Trophoblast cell (in vitro differentiated cells and primary cell): ENCODE data around the gene SCRT2.
A peak's percentile ranks its signal among the peaks of the same experiment; 100 is the strongest.
"Not testable (repeated sequence)": the region's sequence is repeated elsewhere in the genome, so short reads cannot be mapped to it uniquely, and the experiment has no call there.

ENCODE experiments used
- DNase-seq, 2 donors: peaks; one replicate each; pipeline ENCODE4 v3.0.0-alpha.2; 2016
- H2AFZ ChIP-seq: 2 replicates; pipeline ENCODE4 v1.6.1; 2013; ENCODE audit warnings: low read length, moderate library complexity, mild to moderate bottlenecking; ENCODE audit not compliant: insufficient read depth, poor library complexity
- H2AK5ac ChIP-seq: 2 replicates; pipeline ENCODE4 v1.6.1; 2013; ENCODE audit warnings: mild to moderate bottlenecking, low read length
- H2BK120ac ChIP-seq: 2 replicates; pipeline ENCODE4 v1.6.1; 2013; ENCODE audit warnings: low read length, mild to moderate bottlenecking, moderate library complexity; ENCODE audit not compliant: insufficient read depth, poor library complexity
- H2BK12ac ChIP-seq: 2 replicates; pipeline ENCODE4 v1.6.1; 2013; ENCODE audit warnings: mild to moderate bottlenecking, low read length, moderate library complexity
- H2BK5ac ChIP-seq: 2 replicates; pipeline ENCODE4 v1.6.1; 2013; ENCODE audit warnings: low read length, low read depth, moderate library complexity, mild to moderate bottlenecking; ENCODE audit not compliant: poor library complexity
- H3K14ac ChIP-seq: 2 replicates; pipeline ENCODE4 v1.6.1; 2013; ENCODE audit warnings: mild to moderate bottlenecking, low read length
- H3K18ac ChIP-seq: 2 replicates; pipeline ENCODE4 v1.6.1; 2013; ENCODE audit warnings: mild to moderate bottlenecking, low read length
- H3K23ac ChIP-seq: 2 replicates; pipeline ENCODE4 v1.6.1; 2013; ENCODE audit warnings: low read length
- H3K27ac ChIP-seq: 2 replicates; pipeline ENCODE4 v1.5.1; 2013; ENCODE audit warnings: low read depth, mild to moderate bottlenecking, inconsistent platforms, low read length, moderate library complexity
- H3K27me3 ChIP-seq: 2 replicates; pipeline ENCODE4 v1.6.1; 2013; ENCODE audit warnings: inconsistent platforms, mild to moderate bottlenecking, low read length, moderate library complexity; ENCODE audit not compliant: insufficient read depth
- H3K36me3 ChIP-seq, 2 experiments: 1 replicate in 1 of 2; 2 replicates in 1 of 2; pipeline ENCODE4 v1.6.1; 2013; ENCODE audit warnings: low read length in 2 of 2, mild to moderate bottlenecking in 2 of 2, moderate library complexity in 1 of 2; ENCODE audit not compliant: insufficient read depth in 2 of 2, control insufficient read depth in 1 of 2
- H3K4ac ChIP-seq: 2 replicates; pipeline ENCODE4 v1.6.1; 2013; ENCODE audit warnings: low read depth, mild to moderate bottlenecking, low read length, moderate library complexity
- H3K4me1 ChIP-seq, 2 experiments: 1 replicate in 1 of 2; 2 replicates in 1 of 2; pipeline ENCODE4 v1.6.1; 2013; ENCODE audit warnings: low read length in 2 of 2, mild to moderate bottlenecking in 2 of 2, moderate library complexity in 1 of 2; ENCODE audit not compliant: insufficient read depth in 2 of 2, control insufficient read depth in 1 of 2
- H3K4me2 ChIP-seq: 2 replicates; pipeline ENCODE4 v1.6.1; 2013; ENCODE audit warnings: inconsistent platforms, mild to moderate bottlenecking, low read length, moderate library complexity
- H3K4me3 ChIP-seq: 2 replicates; pipeline ENCODE4 v1.5.1; 2013; ENCODE audit warnings: mild to moderate bottlenecking, low read depth, low read length, inconsistent platforms
- H3K79me1 ChIP-seq: one replicate; pipeline ENCODE4 v1.6.1; 2013; ENCODE audit warnings: low read length
- H3K79me2 ChIP-seq: 2 replicates; pipeline ENCODE4 v1.6.1; 2013; ENCODE audit warnings: low read length, mild to moderate bottlenecking; ENCODE audit not compliant: control insufficient read depth, insufficient read depth, poor library complexity
- H3K9ac ChIP-seq: 2 replicates; pipeline ENCODE4 v1.6.1; 2013; ENCODE audit warnings: mild to moderate bottlenecking, low read length
- H3K9me3 ChIP-seq: 2 replicates; pipeline ENCODE4 v1.6.1; 2013; ENCODE audit warnings: low read depth, mild to moderate bottlenecking, control low read depth, inconsistent platforms, low read length; ENCODE audit not compliant: insufficient read depth
- H4K12ac ChIP-seq: 2 replicates; pipeline ENCODE4 v1.6.1; 2013; ENCODE audit warnings: low read depth, mild to moderate bottlenecking, low read length, moderate library complexity
- H4K8ac ChIP-seq: 2 replicates; pipeline ENCODE4 v1.6.1; 2013; ENCODE audit warnings: low read depth, mild to moderate bottlenecking, low read length, moderate library complexity
- H4K91ac ChIP-seq: one replicate; pipeline ENCODE4 v1.6.1; 2013; ENCODE audit warnings: low read depth, mild to moderate bottlenecking, low read length, moderate library complexity
- WGBS: extraction: QIAGEN DNeasy Blood & Tissue Kit; methylation state at CpG from one replicate; pipeline ENCODE4 v1.1.7; 2013; ENCODE audit warnings: missing lambda C conversion rate; ENCODE audit not compliant: insufficient read length, insufficient coverage; ENCODE audit errors: extremely low coverage; 5-methylcytosine and 5-hydroxymethylcytosine counted together

The SCRT2 gene

DNA sequence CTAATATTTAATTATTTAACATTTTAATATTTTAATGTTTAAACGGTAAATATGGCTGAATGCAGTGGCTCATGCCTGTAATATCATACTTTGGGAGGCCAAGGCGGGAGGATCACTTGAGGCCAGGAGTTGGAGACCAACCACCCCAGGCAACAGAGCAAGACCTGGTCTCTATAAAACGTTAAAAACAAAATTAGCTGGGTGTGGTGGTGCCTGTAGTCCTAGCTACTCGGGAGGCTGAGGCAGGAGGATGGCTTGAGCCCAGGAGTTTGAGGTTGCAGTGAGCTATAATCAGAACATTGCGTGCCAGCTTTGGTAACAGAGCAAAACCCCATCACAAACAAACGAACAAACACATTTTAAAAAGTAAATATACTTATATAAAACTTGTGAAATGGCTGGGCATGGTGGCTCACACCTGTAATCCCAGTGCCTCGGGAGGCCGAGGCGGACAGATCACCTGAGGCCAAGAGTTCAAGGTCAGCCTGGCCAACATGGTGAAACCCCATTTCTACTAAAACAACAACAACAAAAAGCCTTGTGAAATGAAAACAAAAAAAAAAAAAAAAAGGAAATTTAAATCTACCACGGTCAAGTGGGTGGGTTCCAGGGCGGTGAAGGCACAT lies 30.8 kb downstream of the SCRT2 start:
- H3K79me2 ChIP-seq, result no peaks in the 10 kb centered on the region
- H4K8ac ChIP-seq, result no peak overlapping the region
- no peak overlapping the region for H3K23ac ChIP-seq
- peaks cover 0 to 3% of the 10 kb centered on the region in 2 experiments for H3K4me1 ChIP-seq
- H3K4me3 ChIP-seq, result no peak overlapping the region
- no peaks in the 10 kb centered on the region for H3K27me3 ChIP-seq
- no peak overlapping the region for H4K91ac ChIP-seq
- H3K4ac ChIP-seq, result no peak overlapping the region
- H3K4me2 ChIP-seq, result no peak overlapping the region
- no peak overlapping the region for H2BK5ac ChIP-seq
- H3K18ac ChIP-seq, result no peak overlapping the region
- DNase-seq, result no peak
- WGBS, result no CpG with 5 or more reads among the region's 11 CpGs
- no peak overlapping the region for H3K9ac ChIP-seq
- H3K36me3 ChIP-seq, result peaks cover 13 to 20% of the 10 kb centered on the region in 2 experiments
- no peaks in the 10 kb centered on the region for H3K79me1 ChIP-seq
- no peak overlapping the region for H2BK12ac ChIP-seq
- no peak overlapping the region for H2AFZ ChIP-seq
- H4K12ac ChIP-seq, result no peak overlapping the region
- H2BK120ac ChIP-seq, result no peak overlapping the region
- H3K9me3 ChIP-seq, result peaks cover 4% of the 10 kb centered on the region
- no peak overlapping the region for H3K14ac ChIP-seq
- H2AK5ac ChIP-seq, result no peak overlapping the region
- H3K27ac ChIP-seq, result no peak overlapping the region

DNA sequence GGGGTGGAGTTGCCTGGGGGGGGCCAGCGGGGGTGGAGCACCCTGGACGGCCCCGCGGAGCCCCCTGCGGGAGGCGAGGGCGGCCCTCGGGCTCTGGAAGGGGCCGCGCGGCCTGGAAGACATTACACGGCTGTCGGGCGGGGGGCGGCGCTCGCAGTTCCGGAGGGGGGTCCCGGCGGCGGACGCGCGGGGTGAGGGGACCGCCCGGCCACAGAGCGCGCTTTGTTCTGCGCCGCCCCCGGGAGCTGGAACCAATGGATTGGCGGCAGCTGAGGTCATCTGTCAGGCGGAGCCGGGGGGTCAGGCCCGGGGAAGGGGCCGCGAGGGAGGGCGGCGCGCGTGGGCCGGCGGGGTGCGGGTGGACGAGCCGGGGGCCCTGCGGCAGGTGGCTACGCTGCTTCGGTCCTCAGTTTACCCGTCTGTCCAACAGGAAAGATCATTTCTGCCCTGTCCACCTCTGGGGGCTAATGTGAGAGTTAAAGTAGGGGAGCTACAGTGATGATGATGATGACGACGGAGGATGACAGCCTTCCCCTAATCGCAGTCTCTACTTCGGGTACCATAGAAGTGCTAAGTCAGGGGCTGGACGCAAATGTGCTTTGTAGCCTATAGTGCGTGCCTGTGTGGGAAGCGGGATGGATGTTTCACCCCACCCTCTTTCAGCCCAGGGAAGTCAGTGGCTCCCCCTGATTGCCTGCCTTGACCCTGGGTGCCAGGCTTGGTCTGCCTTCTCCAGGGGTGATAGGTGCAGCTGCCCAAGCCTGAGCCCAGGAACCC lies 33.0 kb downstream of the SCRT2 start:
- Histone ChIP-seq H2AK5ac (no peak overlapping the region), H2BK5ac (no peak overlapping the region), H4K8ac (no peak overlapping the region), H3K4ac (no peak overlapping the region), H3K4me1 (peaks cover 0 to 4% of the 10 kb centered on the region in 2 experiments), H3K79me2 (no peaks in the 10 kb centered on the region), H3K9ac (no peak overlapping the region), H4K91ac (no peak overlapping the region), H3K9me3 (peaks cover 2% of the 10 kb centered on the region), H3K14ac (no peak overlapping the region), H4K12ac (no peak overlapping the region), H3K36me3 (peaks cover 3 to 4% of the 10 kb centered on the region in 2 experiments), H3K4me3 (no peak overlapping the region), H3K4me2 (peak overlapping the region; percentile 9), H3K79me1 (no peaks in the 10 kb centered on the region), H2BK12ac (no peak overlapping the region), H2BK120ac (no peak overlapping the region), H3K23ac (no peak overlapping the region), H3K18ac (no peak overlapping the region), H3K27me3 (no peaks in the 10 kb centered on the region), H2AFZ (no peak overlapping the region), H3K27ac (no peak overlapping the region)
- no peak for DNase-seq
- no CpG with 5 or more reads among the region's 57 CpGs for WGBS

DNA sequence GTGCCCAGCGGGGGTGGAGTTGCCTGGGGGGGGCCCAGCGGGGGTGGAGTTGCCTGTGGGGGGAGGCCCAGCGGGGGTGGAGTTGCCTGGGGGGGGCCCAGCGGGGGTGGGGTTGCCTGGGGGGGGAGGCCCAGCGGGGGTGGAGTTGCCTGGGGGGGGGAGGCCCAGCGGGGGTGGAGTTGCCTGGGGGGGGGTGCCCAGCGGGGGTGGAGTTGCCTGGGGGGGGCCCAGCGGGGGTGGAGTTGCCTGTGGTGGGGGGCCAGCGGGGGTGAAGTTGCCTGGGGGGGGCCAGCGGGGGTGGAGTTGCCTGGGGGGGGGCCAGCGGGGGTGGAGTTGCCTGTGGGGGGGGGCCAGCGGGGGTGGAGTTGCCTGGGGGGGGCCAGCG lies 33.6 kb downstream of the SCRT2 start:
- not testable (repeated sequence) for H2BK120ac ChIP-seq, H2AK5ac ChIP-seq, H3K18ac ChIP-seq, H3K9ac ChIP-seq, H4K12ac ChIP-seq, H2BK12ac ChIP-seq, H2AFZ ChIP-seq, H4K91ac ChIP-seq, H3K79me2 ChIP-seq, H2BK5ac ChIP-seq, H3K27ac ChIP-seq, H3K23ac ChIP-seq, H3K27me3 ChIP-seq, H3K9me3 ChIP-seq, H3K4me1 ChIP-seq, H3K14ac ChIP-seq, H3K4me3 ChIP-seq, H4K8ac ChIP-seq, H3K4me2 ChIP-seq, H3K36me3 ChIP-seq, H3K4ac ChIP-seq, H3K79me1 ChIP-seq, DNase-seq
- no CpG with 5 or more reads among the region's 13 CpGs for WGBS

- no peak overlapping the region for H3K27ac ChIP-seq
- no peak overlapping the region for H2AK5ac ChIP-seq
- no peak overlapping the region for H3K9ac ChIP-seq
- peak in 1 of 2 donors; percentile 17 for DNase-seq
- no peaks in the 10 kb centered on the region for H3K9me3 ChIP-seq
- H2BK5ac ChIP-seq, result no peak overlapping the region
- no CpG with 5 or more reads among the region's 12 CpGs for WGBS
- no peaks in the 10 kb centered on the region for H3K27me3 ChIP-seq
- no peak overlapping the region for H4K12ac ChIP-seq
- no peak overlapping the region for H3K4me2 ChIP-seq
- H3K4me3 ChIP-seq, result no peak overlapping the region
- no peak overlapping the region for H2AFZ ChIP-seq
- no peak overlapping the region for H2BK12ac ChIP-seq
- no peak overlapping the region for H3K4ac ChIP-seq
- no peak overlapping the region for H3K18ac ChIP-seq
- H3K36me3 ChIP-seq, result no peaks in the 10 kb centered on the region
- H3K79me2 ChIP-seq, result no peaks in the 10 kb centered on the region
- no peak overlapping the region for H3K23ac ChIP-seq
- no peaks in the 10 kb centered on the region for H3K79me1 ChIP-seq
- H3K14ac ChIP-seq, result no peak overlapping the region
- H2BK120ac ChIP-seq, result no peak overlapping the region
- H4K8ac ChIP-seq, result no peak overlapping the region
- H3K4me1 ChIP-seq, result peaks cover 0 to 7% of the 10 kb centered on the region in 2 experiments
- H4K91ac ChIP-seq, result no peak overlapping the region
Measured at GRCh38 chr20:641516-641875, 34.1 kb downstream of the SCRT2 start.
